Stomach (tissue), 4 donors: Measurements from ENCODE around the gene BANP.

Source experiments
- POLR2A ChIP-seq, 4 donors: fragments of 450-650 bp; IDR thresholded peaks; one replicate each; pipeline ENCODE4 v1.6.1; 2016; ENCODE audit warnings: antibody characterized with exemption in 4 of 4, control low read depth in 2 of 4, mild to moderate bottlenecking in 1 of 4, moderate library complexity in 1 of 4
- POLR2AphosphoS5 ChIP-seq, 3 donors: sonication (generic); formaldehyde crosslinking; IDR thresholded peaks; one replicate each; pipeline ENCODE4 v1.6.1; 2016; ENCODE audit warnings: antibody characterized with exemption in 3 of 3
- TF ChIP-seq, protein P1 (sequence below), 7 experiments: fragments of 450-650 bp in 4 of 7; fragments of 200-600 bp in 3 of 7; sonication (generic) in 3 of 7; IDR thresholded peaks; one replicate each; pipeline ENCODE4 v1.5.1; 2016 to 2019; ENCODE audit warnings: antibody characterized with exemption in 7 of 7, control low read depth in 2 of 7, mild to moderate bottlenecking in 1 of 7

DNA sequence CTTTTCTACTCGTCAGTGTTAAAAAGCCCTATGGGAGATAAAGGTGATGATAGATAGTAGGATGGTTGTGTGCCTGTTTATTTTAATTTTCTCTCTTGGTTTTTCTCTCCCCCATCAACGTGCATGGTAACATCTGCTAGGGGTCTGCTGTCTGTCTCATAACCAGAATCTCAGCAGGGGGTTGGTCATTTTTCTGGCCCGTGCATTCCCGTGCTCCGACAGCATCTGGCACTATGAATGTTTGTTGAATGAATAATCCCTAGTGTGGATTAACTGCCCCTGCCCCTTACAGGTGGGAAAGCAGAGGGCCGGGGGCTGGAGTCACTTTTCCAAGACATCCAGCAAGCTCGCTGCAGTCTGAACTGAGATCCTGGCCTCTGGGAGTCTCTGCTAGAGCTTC, 21.2 kb upstream of the BANP start:
- TF ChIP-seq POLR2AphosphoS5 (IDR thresholded peaks at IDR 0.05) (no peak), POLR2A (IDR thresholded peaks at IDR 0.05) (no peak)
- TF ChIP-seq, protein P1, sequence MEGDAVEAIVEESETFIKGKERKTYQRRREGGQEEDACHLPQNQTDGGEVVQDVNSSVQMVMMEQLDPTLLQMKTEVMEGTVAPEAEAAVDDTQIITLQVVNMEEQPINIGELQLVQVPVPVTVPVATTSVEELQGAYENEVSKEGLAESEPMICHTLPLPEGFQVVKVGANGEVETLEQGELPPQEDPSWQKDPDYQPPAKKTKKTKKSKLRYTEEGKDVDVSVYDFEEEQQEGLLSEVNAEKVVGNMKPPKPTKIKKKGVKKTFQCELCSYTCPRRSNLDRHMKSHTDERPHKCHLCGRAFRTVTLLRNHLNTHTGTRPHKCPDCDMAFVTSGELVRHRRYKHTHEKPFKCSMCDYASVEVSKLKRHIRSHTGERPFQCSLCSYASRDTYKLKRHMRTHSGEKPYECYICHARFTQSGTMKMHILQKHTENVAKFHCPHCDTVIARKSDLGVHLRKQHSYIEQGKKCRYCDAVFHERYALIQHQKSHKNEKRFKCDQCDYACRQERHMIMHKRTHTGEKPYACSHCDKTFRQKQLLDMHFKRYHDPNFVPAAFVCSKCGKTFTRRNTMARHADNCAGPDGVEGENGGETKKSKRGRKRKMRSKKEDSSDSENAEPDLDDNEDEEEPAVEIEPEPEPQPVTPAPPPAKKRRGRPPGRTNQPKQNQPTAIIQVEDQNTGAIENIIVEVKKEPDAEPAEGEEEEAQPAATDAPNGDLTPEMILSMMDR (IDR thresholded peaks at IDR 0.05), result no peak
